Liver (tissue), 9 donors: ENCODE results near the gene RBMS3. TPM values are rescaled to one million over a fixed set of nuclear protein-coding genes. Genes with fewer than 3 reads are reported as not detected.

Experiments
- DNase-seq: peaks from one replicate; pipeline ENCODE4 v3.0.0-alpha.2; 2017; ENCODE audit warnings: low spot score
- H3K27ac ChIP-seq, 2 donors: one replicate each; pipeline ENCODE4 v1.7.0; 2013; ENCODE audit warnings: inconsistent platforms in 2 of 2, low read length in 2 of 2, control low read depth in 1 of 2, low read depth in 1 of 2, mild to moderate bottlenecking in 1 of 2
- H3K27me3 ChIP-seq, 4 donors: one replicate each; pipeline versions ENCODE4 v1.6.1 to v1.7.0; 2013; ENCODE audit warnings: low read length in 3 of 4, inconsistent platforms in 1 of 4, mild to moderate bottlenecking in 1 of 4, moderate library complexity in 1 of 4; ENCODE audit not compliant: control insufficient read depth in 4 of 4, insufficient read depth in 4 of 4
- H3K36me3 ChIP-seq, 4 donors: one replicate each; pipeline versions ENCODE4 v1.6.1 to v1.7.0; 2013; ENCODE audit warnings: low read length in 3 of 4, mild to moderate bottlenecking in 3 of 4, low read depth in 1 of 4, moderate library complexity in 1 of 4; ENCODE audit not compliant: control insufficient read depth in 4 of 4, insufficient read depth in 3 of 4
- H3K4me1 ChIP-seq, 4 donors: one replicate each; pipeline versions ENCODE4 v1.6.1 to v1.7.0; 2013; ENCODE audit warnings: low read length in 3 of 4, mild to moderate bottlenecking in 3 of 4, moderate library complexity in 1 of 4; ENCODE audit not compliant: control insufficient read depth in 4 of 4, insufficient read depth in 4 of 4
- H3K4me3 ChIP-seq, 3 donors: one replicate each; pipeline versions ENCODE4 v1.6.1 to v1.7.0; 2013; ENCODE audit warnings: low read length in 3 of 3, control low read depth in 1 of 3, low read depth in 1 of 3, mild to moderate bottlenecking in 1 of 3
- H3K9ac ChIP-seq, 2 donors: one replicate each; pipeline ENCODE4 v1.7.0; 2013; ENCODE audit warnings: low read length in 2 of 2, mild to moderate bottlenecking in 2 of 2, moderate library complexity in 2 of 2, control low read depth in 1 of 2, low read depth in 1 of 2
- H3K9me3 ChIP-seq, 4 donors: one replicate each; pipeline versions ENCODE4 v1.6.1 to v1.7.0; 2013; ENCODE audit warnings: low read length in 3 of 4; ENCODE audit not compliant: control insufficient read depth in 4 of 4
- EGR1 ChIP-seq, 2 donors: IDR thresholded peaks; 2 replicates each; pipeline ENCODE4 v1.6.1; 2016 to 2018; ENCODE audit warnings: antibody characterized with exemption in 2 of 2, low read depth in 2 of 2
- FOXA1 ChIP-seq: IDR thresholded peaks from 2 replicates; pipeline ENCODE4 v1.6.1; 2016; ENCODE audit warnings: antibody characterized with exemption
- FOXA2 ChIP-seq: IDR thresholded peaks from 2 replicates; pipeline ENCODE4 v1.6.1; 2016; ENCODE audit warnings: antibody characterized with exemption
- GABPA ChIP-seq, 2 donors: IDR thresholded peaks in 1 of 2; conservative IDR thresholded peaks in 1 of 2; 2 replicates each; pipeline ENCODE4 v1.6.1; 2016; ENCODE audit warnings: antibody characterized with exemption in 2 of 2, mild to moderate bottlenecking in 1 of 2, moderate library complexity in 1 of 2
- HNF4A ChIP-seq, 2 donors: conservative IDR thresholded peaks; 2 replicates each; pipeline ENCODE4 v1.6.1; 2016; ENCODE audit warnings: antibody characterized with exemption in 2 of 2, mild to moderate bottlenecking in 2 of 2
- HNF4G ChIP-seq: IDR thresholded peaks from 2 replicates; pipeline ENCODE4 v1.6.1; 2016; ENCODE audit warnings: antibody characterized with exemption
- JUND ChIP-seq, 2 donors: IDR thresholded peaks; 2 replicates each; pipeline ENCODE4 v1.6.1; 2016; ENCODE audit warnings: antibody characterized with exemption in 2 of 2
- NR2F2 ChIP-seq: IDR thresholded peaks from 2 replicates; pipeline ENCODE4 v1.6.1; 2016; ENCODE audit warnings: antibody characterized with exemption
- RAD21 ChIP-seq, 2 donors: IDR thresholded peaks; 2 replicates each; pipeline ENCODE4 v1.6.1; 2016; ENCODE audit warnings: antibody characterized with exemption in 2 of 2, mild to moderate bottlenecking in 2 of 2
- RXRA ChIP-seq, 2 donors: IDR thresholded peaks; 2 replicates each; pipeline ENCODE4 v1.6.1; 2017 to 2018; ENCODE audit warnings: antibody characterized with exemption in 2 of 2, mild to moderate bottlenecking in 1 of 2
- SP1 ChIP-seq: IDR thresholded peaks from 2 replicates; pipeline ENCODE4 v1.6.1; 2018; ENCODE audit warnings: antibody characterized with exemption, mild to moderate bottlenecking
- TAF1 ChIP-seq: conservative IDR thresholded peaks from 2 replicates; pipeline ENCODE4 v1.6.1; 2016; ENCODE audit warnings: antibody characterized with exemption, mild to moderate bottlenecking
- YY1 ChIP-seq: IDR thresholded peaks from 2 replicates; pipeline ENCODE4 v1.6.1; 2016; ENCODE audit warnings: antibody characterized with exemption, mild to moderate bottlenecking
- WGBS: extraction: QIAGEN DNeasy Blood & Tissue Kit; methylation state at CpG from one replicate; pipeline ENCODE4 v1.1.7; 2013; 5-methylcytosine and 5-hydroxymethylcytosine counted together
- polyA plus RNA-seq, 2 donors: library from polyadenylated mRNA; stranded (reverse) in 1 of 2; unstranded in 1 of 2; fragments of 200-250 nt in 1 of 2; fragments of >200 nt in 1 of 2; fragmentation: Nextera tagmentation in 1 of 2; extraction: Ambion mirVana in 1 of 2; gene quantifications; one replicate each; pipeline versions ENCODE4 v1.2.1 to v1.2.3, GENCODE V29; 2013 to 2015
- total RNA-seq, 2 donors: library from RNA; depleted of rRNA; stranded (reverse); fragments of >200 nt; gene quantifications; one replicate each; pipeline ENCODE4 v1.2.3, GENCODE V29; 2014
- TF ChIP-seq, protein P1 (sequence below): IDR thresholded peaks from 2 replicates; pipeline ENCODE4 v1.6.1; 2016; ENCODE audit warnings: antibody characterized with exemption, mild to moderate bottlenecking
- TF ChIP-seq, protein P2 (sequence below): fragments of 150-350 bp; IDR thresholded peaks from 2 replicates; pipeline ENCODE4 v1.5.1; 2017; ENCODE audit warnings: improper control_type of control experiment, low read depth, low read length; ENCODE audit not compliant: missing input control
- TF ChIP-seq, protein P3 (sequence below): IDR thresholded peaks from 2 replicates; pipeline ENCODE4 v1.6.1; 2016; ENCODE audit warnings: antibody characterized with exemption
- TF ChIP-seq, protein P4 (sequence below): IDR thresholded peaks from 2 replicates; pipeline ENCODE4 v1.6.1; 2016; ENCODE audit warnings: antibody characterized with exemption
- TF ChIP-seq, protein P5 (sequence below): IDR thresholded peaks from 2 replicates; pipeline ENCODE4 v1.6.1; 2016; ENCODE audit warnings: antibody characterized with exemption
- donor health status: healthy.
- donor health status: healthy.
- donor health status: healthy.
- donor health status: healthy.
- donor health status: healthy.

RBMS3 gene
- total and polyA plus RNA-seq, 4 donors, result 1.2 to 14.9 (median 9.3) TPM

DNA sequence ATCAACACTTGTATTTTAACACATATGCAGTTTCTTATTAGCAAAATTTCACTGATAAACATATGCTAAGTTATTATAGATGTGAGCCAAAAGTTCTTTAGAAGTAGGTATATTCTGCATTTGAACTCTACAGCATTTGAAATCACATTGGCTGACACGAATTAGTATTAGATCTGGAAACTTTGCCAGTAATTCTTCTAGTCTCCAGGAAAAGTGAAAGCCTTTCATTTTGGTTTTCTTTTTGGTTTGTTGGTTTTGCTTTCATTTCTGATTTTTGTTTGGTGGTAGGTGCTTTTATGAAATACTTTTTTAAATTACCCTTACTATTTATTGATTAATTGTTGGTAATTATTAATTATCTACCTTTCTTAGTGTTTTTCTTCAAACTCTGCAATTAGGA, 72.9 kb downstream of the RBMS3 start:
- TF ChIP-seq RXRA (IDR thresholded peaks at IDR 0.05) (no peak), GABPA (IDR thresholded peaks at IDR 0.05 in 1 of 2, conservative IDR thresholded peaks at IDR 0.05 in 1 of 2) (no peak), NR2F2 (no peak), EGR1 (IDR thresholded peaks at IDR 0.05; ENCODE audit: low read depth in 2 of 2) (no peak), FOXA2 (no peak), SP1 (no peak), HNF4A (conservative IDR thresholded peaks at IDR 0.05) (no peak), YY1 (no peak)
- TF ChIP-seq, protein P1, sequence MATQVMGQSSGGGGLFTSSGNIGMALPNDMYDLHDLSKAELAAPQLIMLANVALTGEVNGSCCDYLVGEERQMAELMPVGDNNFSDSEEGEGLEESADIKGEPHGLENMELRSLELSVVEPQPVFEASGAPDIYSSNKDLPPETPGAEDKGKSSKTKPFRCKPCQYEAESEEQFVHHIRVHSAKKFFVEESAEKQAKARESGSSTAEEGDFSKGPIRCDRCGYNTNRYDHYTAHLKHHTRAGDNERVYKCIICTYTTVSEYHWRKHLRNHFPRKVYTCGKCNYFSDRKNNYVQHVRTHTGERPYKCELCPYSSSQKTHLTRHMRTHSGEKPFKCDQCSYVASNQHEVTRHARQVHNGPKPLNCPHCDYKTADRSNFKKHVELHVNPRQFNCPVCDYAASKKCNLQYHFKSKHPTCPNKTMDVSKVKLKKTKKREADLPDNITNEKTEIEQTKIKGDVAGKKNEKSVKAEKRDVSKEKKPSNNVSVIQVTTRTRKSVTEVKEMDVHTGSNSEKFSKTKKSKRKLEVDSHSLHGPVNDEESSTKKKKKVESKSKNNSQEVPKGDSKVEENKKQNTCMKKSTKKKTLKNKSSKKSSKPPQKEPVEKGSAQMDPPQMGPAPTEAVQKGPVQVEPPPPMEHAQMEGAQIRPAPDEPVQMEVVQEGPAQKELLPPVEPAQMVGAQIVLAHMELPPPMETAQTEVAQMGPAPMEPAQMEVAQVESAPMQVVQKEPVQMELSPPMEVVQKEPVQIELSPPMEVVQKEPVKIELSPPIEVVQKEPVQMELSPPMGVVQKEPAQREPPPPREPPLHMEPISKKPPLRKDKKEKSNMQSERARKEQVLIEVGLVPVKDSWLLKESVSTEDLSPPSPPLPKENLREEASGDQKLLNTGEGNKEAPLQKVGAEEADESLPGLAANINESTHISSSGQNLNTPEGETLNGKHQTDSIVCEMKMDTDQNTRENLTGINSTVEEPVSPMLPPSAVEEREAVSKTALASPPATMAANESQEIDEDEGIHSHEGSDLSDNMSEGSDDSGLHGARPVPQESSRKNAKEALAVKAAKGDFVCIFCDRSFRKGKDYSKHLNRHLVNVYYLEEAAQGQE, result no peak
- TF ChIP-seq, protein P2, sequence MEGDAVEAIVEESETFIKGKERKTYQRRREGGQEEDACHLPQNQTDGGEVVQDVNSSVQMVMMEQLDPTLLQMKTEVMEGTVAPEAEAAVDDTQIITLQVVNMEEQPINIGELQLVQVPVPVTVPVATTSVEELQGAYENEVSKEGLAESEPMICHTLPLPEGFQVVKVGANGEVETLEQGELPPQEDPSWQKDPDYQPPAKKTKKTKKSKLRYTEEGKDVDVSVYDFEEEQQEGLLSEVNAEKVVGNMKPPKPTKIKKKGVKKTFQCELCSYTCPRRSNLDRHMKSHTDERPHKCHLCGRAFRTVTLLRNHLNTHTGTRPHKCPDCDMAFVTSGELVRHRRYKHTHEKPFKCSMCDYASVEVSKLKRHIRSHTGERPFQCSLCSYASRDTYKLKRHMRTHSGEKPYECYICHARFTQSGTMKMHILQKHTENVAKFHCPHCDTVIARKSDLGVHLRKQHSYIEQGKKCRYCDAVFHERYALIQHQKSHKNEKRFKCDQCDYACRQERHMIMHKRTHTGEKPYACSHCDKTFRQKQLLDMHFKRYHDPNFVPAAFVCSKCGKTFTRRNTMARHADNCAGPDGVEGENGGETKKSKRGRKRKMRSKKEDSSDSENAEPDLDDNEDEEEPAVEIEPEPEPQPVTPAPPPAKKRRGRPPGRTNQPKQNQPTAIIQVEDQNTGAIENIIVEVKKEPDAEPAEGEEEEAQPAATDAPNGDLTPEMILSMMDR, result no peak
- TF ChIP-seq, protein P3, sequence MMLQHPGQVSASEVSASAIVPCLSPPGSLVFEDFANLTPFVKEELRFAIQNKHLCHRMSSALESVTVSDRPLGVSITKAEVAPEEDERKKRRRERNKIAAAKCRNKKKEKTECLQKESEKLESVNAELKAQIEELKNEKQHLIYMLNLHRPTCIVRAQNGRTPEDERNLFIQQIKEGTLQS, result no peak
- TF ChIP-seq, protein P4, sequence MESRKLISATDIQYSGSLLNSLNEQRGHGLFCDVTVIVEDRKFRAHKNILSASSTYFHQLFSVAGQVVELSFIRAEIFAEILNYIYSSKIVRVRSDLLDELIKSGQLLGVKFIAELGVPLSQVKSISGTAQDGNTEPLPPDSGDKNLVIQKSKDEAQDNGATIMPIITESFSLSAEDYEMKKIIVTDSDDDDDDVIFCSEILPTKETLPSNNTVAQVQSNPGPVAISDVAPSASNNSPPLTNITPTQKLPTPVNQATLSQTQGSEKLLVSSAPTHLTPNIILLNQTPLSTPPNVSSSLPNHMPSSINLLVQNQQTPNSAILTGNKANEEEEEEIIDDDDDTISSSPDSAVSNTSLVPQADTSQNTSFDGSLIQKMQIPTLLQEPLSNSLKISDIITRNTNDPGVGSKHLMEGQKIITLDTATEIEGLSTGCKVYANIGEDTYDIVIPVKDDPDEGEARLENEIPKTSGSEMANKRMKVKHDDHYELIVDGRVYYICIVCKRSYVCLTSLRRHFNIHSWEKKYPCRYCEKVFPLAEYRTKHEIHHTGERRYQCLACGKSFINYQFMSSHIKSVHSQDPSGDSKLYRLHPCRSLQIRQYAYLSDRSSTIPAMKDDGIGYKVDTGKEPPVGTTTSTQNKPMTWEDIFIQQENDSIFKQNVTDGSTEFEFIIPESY, result no peak
- WGBS, result 1% methylated on average over 1 of the region's 1 CpG
- DNase-seq, result no peak
- Histone ChIP-seq H3K4me3 (no peak overlapping the region), H3K36me3 (no peaks in the 10 kb centered on the region), H3K4me1 (peaks cover 0 to 5% (median 1%) of the 10 kb centered on the region in 4 donors), H3K27ac (no peak overlapping the region), H3K27me3 (no peaks in the 10 kb centered on the region), H3K9me3 (no peaks in the 10 kb centered on the region), H3K9ac (no peak overlapping the region)

DNA sequence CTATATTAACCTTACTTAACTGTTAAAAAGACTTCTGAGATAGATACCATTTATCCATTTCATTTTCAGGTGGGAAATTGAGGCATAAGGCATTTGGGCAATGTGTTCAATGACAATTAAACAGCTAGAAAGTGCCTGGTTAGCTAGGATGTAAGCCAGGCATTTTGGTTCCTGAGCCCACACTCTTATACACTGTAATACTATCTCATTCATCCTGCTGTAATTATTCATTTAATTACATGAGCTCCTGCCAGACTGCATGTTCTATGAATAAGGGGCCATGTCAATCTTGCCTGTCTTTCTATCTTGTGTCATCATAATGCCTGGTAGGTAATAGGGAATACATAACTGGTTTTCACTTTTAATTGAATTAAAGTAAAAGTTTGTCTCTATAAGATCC, 74.0 kb downstream of the RBMS3 start:
- no peaks in the 10 kb centered on the region for H3K36me3 ChIP-seq
- no peak for DNase-seq
- TF ChIP-seq JUND (IDR thresholded peaks at IDR 0.05), result no peak
- TF ChIP-seq, protein P2, result no peak
- no peak for TF ChIP-seq HNF4G
- TF ChIP-seq, protein P5, sequence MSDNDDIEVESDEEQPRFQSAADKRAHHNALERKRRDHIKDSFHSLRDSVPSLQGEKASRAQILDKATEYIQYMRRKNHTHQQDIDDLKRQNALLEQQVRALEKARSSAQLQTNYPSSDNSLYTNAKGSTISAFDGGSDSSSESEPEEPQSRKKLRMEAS, result no peak
- no peak for TF ChIP-seq RXRA (IDR thresholded peaks at IDR 0.05)
- no peak for TF ChIP-seq TAF1
- TF ChIP-seq, protein P3, result no peak
- TF ChIP-seq FOXA1, result no peak
- TF ChIP-seq, protein P1, result no peak
- TF ChIP-seq FOXA2, result no peak
- TF ChIP-seq GABPA (IDR thresholded peaks at IDR 0.05 in 1 of 2, conservative IDR thresholded peaks at IDR 0.05 in 1 of 2), result no peak
- no peak for TF ChIP-seq SP1
- no peak for TF ChIP-seq EGR1 (IDR thresholded peaks at IDR 0.05; ENCODE audit: low read depth in 2 of 2)
- TF ChIP-seq YY1, result no peak
- no peak for TF ChIP-seq RAD21 (IDR thresholded peaks at IDR 0.05)
- no peaks in the 10 kb centered on the region for H3K9me3 ChIP-seq
- no peak overlapping the region for H3K4me3 ChIP-seq
- H3K9ac ChIP-seq, result no peak overlapping the region
- no peak overlapping the region for H3K27ac ChIP-seq
- H3K4me1 ChIP-seq, result peaks cover 0 to 5% (median 1%) of the 10 kb centered on the region in 4 donors
- no peaks in the 10 kb centered on the region for H3K27me3 ChIP-seq
